SH-SY5Y (cell line): ENCODE results near the gene CHP1.

Source experiments
- GATA2 ChIP-seq: IDR thresholded peaks from 2 replicates; pipeline ENCODE4 v1.6.1; 2011; ENCODE audit warnings: mild to moderate bottlenecking, low read depth, low read length
- GATA3 ChIP-seq: IDR thresholded peaks from 2 replicates; pipeline ENCODE4 v1.6.1; 2011; ENCODE audit warnings: low read depth, mild to moderate bottlenecking, low read length, moderate library complexity

DNA sequence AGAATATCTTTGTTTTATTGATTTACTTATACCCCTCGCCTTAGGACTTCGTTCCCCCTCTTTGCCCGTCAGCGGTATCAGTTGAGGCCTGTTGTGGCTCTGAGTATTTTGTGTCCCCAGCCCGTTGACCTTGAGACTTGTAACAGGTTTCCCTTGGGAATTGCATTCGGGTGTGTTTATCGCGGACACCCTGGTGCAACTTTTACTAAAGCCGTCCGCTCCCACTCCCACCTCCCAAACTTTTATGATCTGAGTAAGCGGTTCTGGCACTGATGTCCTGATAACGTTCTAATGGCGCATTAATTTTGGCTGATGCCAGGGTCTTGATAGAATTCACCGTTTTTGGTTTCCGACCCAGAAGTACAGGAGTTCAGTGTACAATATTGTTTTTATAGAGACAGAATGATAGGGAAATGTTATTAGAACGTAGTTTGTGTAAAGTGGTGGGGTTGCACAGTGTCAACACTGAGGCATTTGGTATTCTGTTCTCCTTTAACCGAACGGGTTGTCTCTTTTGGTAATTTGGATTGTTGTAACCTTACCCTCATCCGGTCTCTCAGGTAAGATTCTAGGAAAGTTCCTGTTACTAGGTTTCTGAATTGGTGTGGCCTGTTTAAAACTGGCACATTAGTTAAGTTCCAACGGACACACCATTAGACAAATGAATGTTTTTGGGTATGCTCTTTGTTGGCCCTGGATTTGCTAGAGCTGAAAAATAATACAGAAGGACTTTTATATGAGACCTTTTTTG, 53.5 kb downstream of the CHP1 start:
- TF ChIP-seq GATA3 (no peak; the same call in 1 of the 2 replicates), GATA2 (peak; percentile 66)
